GM23248 (cell line): Measurements from ENCODE around the gene MOB2. TPM values are rescaled to one million over a fixed set of nuclear protein-coding genes. Genes with fewer than 3 reads are reported as not detected.

Source experiments
- DNase-seq: peaks from one replicate; pipeline ENCODE4 v3.0.0-alpha.2; 2015
- H2AFZ ChIP-seq: fragments of 200-600 bp; sonication (generic); 2 replicates; pipeline ENCODE4 v1.6.1; 2016; ENCODE audit warnings: antibody characterized with exemption
- H3F3A ChIP-seq: fragments of 200-600 bp; sonication (generic); 2 replicates; pipeline ENCODE4 v1.6.1; 2016; ENCODE audit warnings: mild to moderate bottlenecking, antibody characterized with exemption, mixed run types; ENCODE audit not compliant: insufficient read depth
- H3K27ac ChIP-seq: fragments of 200-600 bp; sonication (generic); 2 replicates; pipeline ENCODE4 v1.5.1; 2016; ENCODE audit warnings: mild to moderate bottlenecking
- H3K27me3 ChIP-seq: fragments of 200-600 bp; sonication (generic); replicated peaks from 2 replicates; pipeline ENCODE4 v1.6.1; 2016; ENCODE audit warnings: mild to moderate bottlenecking; ENCODE audit not compliant: insufficient read depth
- H3K36me3 ChIP-seq: fragments of 200-600 bp; sonication (generic); 2 replicates; pipeline ENCODE4 v1.6.1; 2016; ENCODE audit warnings: low read depth, mild to moderate bottlenecking
- H3K4me1 ChIP-seq: fragments of 200-600 bp; sonication (generic); 2 replicates; pipeline ENCODE4 v1.6.1; 2016; ENCODE audit warnings: mild to moderate bottlenecking; ENCODE audit not compliant: insufficient read depth
- H3K4me2 ChIP-seq: fragments of 200-600 bp; sonication (generic); one replicate; pipeline ENCODE4 v1.6.1; 2016; ENCODE audit warnings: mild to moderate bottlenecking; ENCODE audit not compliant: unreplicated experiment
- H3K4me3 ChIP-seq: fragments of 200-600 bp; sonication (generic); 2 replicates; pipeline ENCODE4 v1.5.1; 2016; ENCODE audit warnings: mild to moderate bottlenecking
- H3K79me2 ChIP-seq: fragments of 200-600 bp; sonication (generic); 2 replicates; pipeline ENCODE4 v1.6.1; 2016; ENCODE audit warnings: mild to moderate bottlenecking; ENCODE audit not compliant: insufficient read depth
- H3K9ac ChIP-seq: fragments of 200-600 bp; sonication (generic); 2 replicates; pipeline ENCODE4 v1.6.1; 2016; ENCODE audit warnings: mild to moderate bottlenecking
- H3K9me2 ChIP-seq: fragments of 200-600 bp; sonication (generic); 2 replicates; pipeline ENCODE4 v1.6.1; 2016; ENCODE audit warnings: mixed run types, mild to moderate bottlenecking, moderate library complexity; ENCODE audit not compliant: insufficient read depth
- H3K9me3 ChIP-seq: fragments of 200-600 bp; sonication (generic); one replicate; pipeline ENCODE4 v1.6.1; 2017; ENCODE audit warnings: low read depth
- H4K20me1 ChIP-seq: fragments of 200-600 bp; sonication (generic); 2 replicates; pipeline ENCODE4 v1.6.0; 2016; ENCODE audit not compliant: insufficient read depth
- EZH2 ChIP-seq: fragments of 200-600 bp; sonication (generic); IDR thresholded peaks from 2 replicates; pipeline ENCODE4 v1.6.1; 2018; ENCODE audit warnings: antibody characterized with exemption, mild to moderate bottlenecking; ENCODE audit not compliant: insufficient read depth, poor library complexity, severe bottlenecking
- EZH2phosphoT487 ChIP-seq: fragments of 200-600 bp; sonication (generic); IDR thresholded peaks from 2 replicates; pipeline ENCODE4 v1.6.1; 2018; ENCODE audit warnings: antibody characterized with exemption, moderate library complexity, mild to moderate bottlenecking, low read depth; ENCODE audit not compliant: insufficient read depth
- WGBS, 2 experiments: methylation state at CpG; one replicate each; pipeline ENCODE4 v1.1.6; 2015 to 2017; ENCODE audit warnings: low lambda C conversion rate in 2 of 2, low coverage in 1 of 2; ENCODE audit errors: missing lambda C conversion rate in 2 of 2; 5-methylcytosine and 5-hydroxymethylcytosine counted together
- in situ Hi-C: fragments of 300-500 bp; cut with MboI; formaldehyde crosslinking; loops from 2 replicates; pipeline ENCODE4 v1.15.0; 2020
- polyA plus RNA-seq: library from polyadenylated mRNA; unstranded; fragments of >200 nt; fragmentation: Nextera tagmentation; extraction: Ambion mirVana; gene quantifications from 2 replicates; pipeline ENCODE4 v1.2.1, GENCODE V29; 2016
- total RNA-seq: library from RNA; depleted of rRNA; stranded (reverse); fragments of >200 nt; shearing (Covaris generic); gene quantifications from 2 replicates; pipeline ENCODE4 v1.2.3, GENCODE V29; 2014

Gene MOB2
- total and polyA plus RNA-seq, 2 experiments from 2014 or later = 28.8 to 29.3 TPM

DNA sequence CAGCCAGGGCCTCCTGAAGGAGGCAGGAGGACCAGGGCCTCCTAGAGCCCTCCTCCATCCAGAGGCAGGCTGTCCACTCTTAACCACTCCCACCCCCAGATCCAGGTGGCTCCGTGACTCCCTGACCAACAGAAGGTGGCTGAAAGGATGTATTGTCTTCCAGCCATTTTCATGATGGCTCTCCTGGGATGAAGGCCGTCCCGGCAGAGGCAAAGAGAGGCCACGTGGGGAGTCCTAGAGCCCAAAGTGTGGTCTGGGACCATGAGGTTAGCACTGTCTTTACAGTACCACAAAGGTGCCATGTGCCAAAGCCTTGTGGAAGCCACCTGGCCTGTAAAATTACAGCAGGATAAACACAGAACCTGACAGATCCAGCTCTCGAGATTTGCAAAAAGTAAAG is 43.2 kb upstream of the MOB2 start:
- TF ChIP-seq EZH2 (no peak), EZH2phosphoT487 (no peak)
- Histone ChIP-seq H2AFZ (no peak overlapping the region), H3K4me2 (no peak overlapping the region), H3K27ac (no peak overlapping the region), H3K4me3 (no peak overlapping the region), H3K4me1 (peaks cover 26% of the 10 kb centered on the region), H3K9me2 (no peaks in the 10 kb centered on the region), H3K9ac (no peak overlapping the region), H3K36me3 (no peaks in the 10 kb centered on the region), H3K9me3 (no peaks in the 10 kb centered on the region), H4K20me1 (peaks cover 22% of the 10 kb centered on the region; the same call in 1 of the 2 replicates), H3K79me2 (peaks cover 81% of the 10 kb centered on the region), H3F3A (peaks cover 24% of the 10 kb centered on the region), H3K27me3 (no peaks in the 10 kb centered on the region)
- WGBS, 2 experiments = 86 to 88% methylated on average over 5 of the region's 5 CpGs
- in situ Hi-C loops = no loop called here
- DNase-seq = no peak

- H3K4me2 ChIP-seq = no peak overlapping the region
- no peak for TF ChIP-seq EZH2
- no peak for TF ChIP-seq EZH2phosphoT487
- H3K4me3 ChIP-seq = no peak overlapping the region
- no peak overlapping the region for H3K27ac ChIP-seq
- DNase-seq = no peak
- H3K36me3 ChIP-seq = no peaks in the 10 kb centered on the region
- peaks cover 81% of the 10 kb centered on the region for H3K79me2 ChIP-seq
- no peak overlapping the region for H3K9ac ChIP-seq
- no peaks in the 10 kb centered on the region for H3K27me3 ChIP-seq
- no peaks in the 10 kb centered on the region for H3K9me2 ChIP-seq
- in situ Hi-C loops = no loop called here
- H3F3A ChIP-seq = peaks cover 24% of the 10 kb centered on the region
- H3K4me1 ChIP-seq = peaks cover 26% of the 10 kb centered on the region
- 92 to 94% methylated on average over 17 of the region's 17 CpGs for WGBS, 2 experiments
- peaks cover 22% of the 10 kb centered on the region; the same call in 1 of the 2 replicates for H4K20me1 ChIP-seq
- no peaks in the 10 kb centered on the region for H3K9me3 ChIP-seq
- no peak overlapping the region for H2AFZ ChIP-seq
Observed at GRCh38 chr11:1529286-1529685, 42.7 kb upstream of the MOB2 start.

DNA sequence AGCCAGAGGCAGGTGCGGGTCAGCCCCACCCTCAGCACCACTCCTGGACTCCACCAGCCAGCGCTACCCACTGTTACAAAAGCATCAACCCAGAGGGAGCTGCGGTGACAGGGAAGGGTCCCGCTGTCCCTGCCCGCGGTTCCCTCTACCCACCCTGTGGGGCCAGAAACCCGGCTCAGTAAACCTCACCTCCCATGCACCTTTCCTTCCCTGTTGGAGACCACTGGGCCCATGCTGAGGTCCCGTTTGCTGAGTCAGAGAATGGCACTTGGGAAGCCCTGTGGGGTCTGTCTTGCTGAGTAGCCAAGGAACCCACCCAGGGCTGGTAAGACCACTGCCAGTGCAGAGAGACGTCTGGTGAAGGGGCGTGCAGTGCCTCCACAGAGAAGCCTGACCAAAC is 42.1 kb upstream of the MOB2 start:
- TF ChIP-seq EZH2phosphoT487 (no peak), EZH2 (no peak)
- Histone ChIP-seq H3K9ac (no peak overlapping the region), H3K9me2 (no peaks in the 10 kb centered on the region), H3K4me1 (peaks cover 26% of the 10 kb centered on the region), H3K27me3 (no peaks in the 10 kb centered on the region), H2AFZ (no peak overlapping the region), H3K27ac (no peak overlapping the region), H3K79me2 (peaks cover 82% of the 10 kb centered on the region), H3K36me3 (no peaks in the 10 kb centered on the region), H3F3A (peaks cover 24% of the 10 kb centered on the region), H3K4me2 (no peak overlapping the region), H4K20me1 (peaks cover 22% of the 10 kb centered on the region; the same call in 1 of the 2 replicates), H3K9me3 (no peaks in the 10 kb centered on the region), H3K4me3 (no peak overlapping the region)
- DNase-seq = no peak
- in situ Hi-C loops = no loop called here
- WGBS, 2 experiments = 93 to 98% methylated on average over 10 of the region's 10 CpGs

DNA sequence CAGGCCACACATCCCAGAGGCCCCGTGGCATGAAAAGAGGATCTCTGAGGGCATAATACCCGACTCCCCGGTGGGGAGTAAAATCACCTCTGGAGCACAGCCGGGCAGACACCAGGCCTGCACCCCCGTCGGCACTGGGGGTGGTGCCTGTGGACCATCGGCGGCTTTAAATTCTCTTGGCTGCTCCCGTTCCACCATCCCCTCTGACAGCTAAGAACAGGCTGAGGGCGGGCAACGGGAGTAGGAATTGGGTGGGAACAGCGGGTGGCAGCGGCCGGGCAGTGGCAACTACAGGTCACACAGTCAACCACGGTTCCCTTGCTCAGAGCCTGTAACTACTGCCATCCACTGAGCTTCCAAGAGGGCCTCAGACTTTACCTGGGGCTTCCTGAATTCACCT is 40.2 kb upstream of the MOB2 start:
- Histone ChIP-seq H3K4me3 (no peak overlapping the region), H3F3A (peaks cover 12% of the 10 kb centered on the region), H3K27ac (no peak overlapping the region), H3K27me3 (no peaks in the 10 kb centered on the region), H3K4me1 (peaks cover 9% of the 10 kb centered on the region), H3K4me2 (no peak overlapping the region), H4K20me1 (peaks cover 22% of the 10 kb centered on the region; the same call in 1 of the 2 replicates), H3K9me3 (no peaks in the 10 kb centered on the region), H2AFZ (no peak overlapping the region), H3K36me3 (no peaks in the 10 kb centered on the region), H3K9ac (no peak overlapping the region), H3K9me2 (no peaks in the 10 kb centered on the region), H3K79me2 (peaks cover 95% of the 10 kb centered on the region)
- no peak for DNase-seq
- WGBS, 2 experiments = 80 to 84% methylated on average over 15 of the region's 15 CpGs
- in situ Hi-C loops = no loop called here
- TF ChIP-seq EZH2phosphoT487 = no peak
- TF ChIP-seq EZH2 = no peak

- Histone ChIP-seq H3K9ac (no peak overlapping the region), H3F3A (no peaks in the 10 kb centered on the region), H2AFZ (no peak overlapping the region), H3K36me3 (no peaks in the 10 kb centered on the region), H4K20me1 (peaks cover 22% of the 10 kb centered on the region), H3K9me3 (no peaks in the 10 kb centered on the region), H3K4me1 (no peaks in the 10 kb centered on the region), H3K4me2 (no peak overlapping the region), H3K9me2 (no peaks in the 10 kb centered on the region), H3K79me2 (peaks cover 98% of the 10 kb centered on the region), H3K4me3 (no peak overlapping the region), H3K27ac (no peak overlapping the region), H3K27me3 (no peaks in the 10 kb centered on the region)
- WGBS, 2 experiments = 85 to 86% methylated on average over 4 of the region's 4 CpGs
- in situ Hi-C loops = no loop called here
- no peak for TF ChIP-seq EZH2
- no peak for TF ChIP-seq EZH2phosphoT487
- DNase-seq = no peak
Observed at GRCh38 chr11:1523779-1524178, 37.2 kb upstream of the MOB2 start.
